Measurements from ENCODE around the gene DPF3. TPM values are rescaled to one million over a fixed set of nuclear protein-coding genes. Genes with fewer than 3 reads are reported as not detected.

Gene DPF3
- polyA plus RNA-seq, 4 donors: 1.0 to 2.4 (median 1.5) TPM

GRCh38 chr14:72736786-72737559, 156.9 kb downstream of the DPF3 start:
- Histone ChIP-seq H3K9me3 (ENCODE audit: control insufficient read depth in 2 of 2, insufficient read depth in 1 of 2, low read depth in 1 of 2, low read length in 1 of 2) (no peaks in the 10 kb centered on the region), H3K27me3 (ENCODE audit: control insufficient read depth in 3 of 3, insufficient read depth in 3 of 3, low read length in 3 of 3) (no peaks in the 10 kb centered on the region), H3K4me3 (ENCODE audit: low read depth in 1 of 3, low read length in 3 of 3) (no peak overlapping the region), H3K27ac (ENCODE audit: low read depth in 1 of 3, low read length in 2 of 3) (no peak overlapping the region), H3K36me3 (ENCODE audit: control insufficient read depth in 3 of 3, insufficient read depth in 2 of 3, low read depth in 1 of 3, low read length in 3 of 3) (no peaks in the 10 kb centered on the region), H3K4me1 (ENCODE audit: control insufficient read depth in 3 of 3, insufficient read depth in 2 of 3, low read depth in 1 of 3, low read length in 2 of 3) (no peaks in the 10 kb centered on the region)
- no peak for FAIRE-seq
- WGBS, 3 donors: 70 to 88% (median 84%) methylated on average over 14 of the region's 14 CpGs
- no peak for DNase-seq

DNA sequence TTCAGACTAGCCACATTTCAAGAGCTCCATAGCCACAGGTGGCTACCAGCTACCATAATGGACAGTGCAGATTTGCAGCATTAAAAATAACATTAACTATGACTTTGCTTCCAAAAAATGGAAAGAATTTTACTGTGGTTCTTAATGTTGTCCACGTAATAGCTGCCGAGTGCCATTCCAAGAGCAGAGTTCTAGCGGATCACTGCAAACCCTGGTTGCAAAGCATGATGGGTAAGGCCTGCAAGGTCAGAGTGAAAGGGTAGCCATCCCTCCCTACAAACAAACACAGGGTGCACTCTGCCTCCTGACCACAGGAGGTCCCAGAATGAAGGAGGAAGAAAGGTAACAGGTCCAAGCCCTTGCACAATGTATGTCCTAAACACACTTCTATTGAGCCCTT, 157.6 kb downstream of the DPF3 start:
- DNase-seq: peak in 1 of 2 donors; percentile 13
- Histone ChIP-seq H3K9me3 (ENCODE audit: control insufficient read depth in 2 of 2, insufficient read depth in 1 of 2, low read depth in 1 of 2, low read length in 1 of 2) (no peaks in the 10 kb centered on the region), H3K4me1 (ENCODE audit: control insufficient read depth in 3 of 3, insufficient read depth in 2 of 3, low read depth in 1 of 3, low read length in 2 of 3) (no peaks in the 10 kb centered on the region), H3K27me3 (ENCODE audit: control insufficient read depth in 3 of 3, insufficient read depth in 3 of 3, low read length in 3 of 3) (no peaks in the 10 kb centered on the region), H3K27ac (ENCODE audit: low read depth in 1 of 3, low read length in 2 of 3) (no peak overlapping the region), H3K36me3 (ENCODE audit: control insufficient read depth in 3 of 3, insufficient read depth in 2 of 3, low read depth in 1 of 3, low read length in 3 of 3) (peaks cover 0 to 2% (median 0%) of the 10 kb centered on the region in 3 donors), H3K4me3 (ENCODE audit: low read depth in 1 of 3, low read length in 3 of 3) (no peak overlapping the region)
- 70 to 95% (median 91%) methylated on average over 3 of the region's 3 CpGs for WGBS, 3 donors
- FAIRE-seq: no peak

DNA sequence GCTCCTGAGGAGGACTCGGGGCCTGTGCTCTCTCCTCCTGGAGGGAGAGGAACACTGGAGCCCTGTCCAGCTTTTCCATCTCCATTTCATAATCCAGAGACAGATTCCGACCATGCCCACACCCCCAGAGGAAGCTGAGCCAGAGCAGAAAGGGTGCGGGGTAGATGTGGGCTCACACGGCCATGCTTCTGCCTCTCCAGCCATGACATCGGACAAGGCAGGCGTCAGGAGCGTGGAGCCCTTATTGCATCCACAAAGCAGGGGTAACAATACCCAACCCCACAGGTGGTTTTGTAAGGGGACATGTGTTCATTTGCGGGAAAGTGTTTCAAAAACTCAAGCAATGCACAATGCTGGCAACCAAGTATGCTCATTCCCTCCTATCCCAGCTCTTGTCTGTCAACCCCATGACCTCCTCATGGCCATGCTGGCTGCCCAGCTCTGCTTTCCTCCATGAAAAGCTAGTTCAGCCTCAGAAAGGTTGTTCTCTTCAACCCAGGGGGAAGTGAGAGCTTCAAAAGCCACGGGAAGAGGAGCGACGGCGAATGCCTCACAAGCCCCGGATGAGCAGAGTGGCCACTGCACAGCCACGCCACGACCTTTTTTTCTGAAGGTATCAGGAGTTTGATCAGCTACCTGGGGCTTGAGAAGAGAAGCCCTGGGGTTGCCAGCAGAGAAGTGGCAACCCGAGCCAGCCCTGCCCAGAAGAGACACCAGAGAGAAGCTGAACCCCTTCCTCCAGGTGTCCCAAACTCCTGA, 161.7 kb downstream of the DPF3 start:
- no peak for FAIRE-seq
- WGBS, 3 donors: 84 to 88% (median 84%) methylated on average over 16 of the region's 16 CpGs

DNA sequence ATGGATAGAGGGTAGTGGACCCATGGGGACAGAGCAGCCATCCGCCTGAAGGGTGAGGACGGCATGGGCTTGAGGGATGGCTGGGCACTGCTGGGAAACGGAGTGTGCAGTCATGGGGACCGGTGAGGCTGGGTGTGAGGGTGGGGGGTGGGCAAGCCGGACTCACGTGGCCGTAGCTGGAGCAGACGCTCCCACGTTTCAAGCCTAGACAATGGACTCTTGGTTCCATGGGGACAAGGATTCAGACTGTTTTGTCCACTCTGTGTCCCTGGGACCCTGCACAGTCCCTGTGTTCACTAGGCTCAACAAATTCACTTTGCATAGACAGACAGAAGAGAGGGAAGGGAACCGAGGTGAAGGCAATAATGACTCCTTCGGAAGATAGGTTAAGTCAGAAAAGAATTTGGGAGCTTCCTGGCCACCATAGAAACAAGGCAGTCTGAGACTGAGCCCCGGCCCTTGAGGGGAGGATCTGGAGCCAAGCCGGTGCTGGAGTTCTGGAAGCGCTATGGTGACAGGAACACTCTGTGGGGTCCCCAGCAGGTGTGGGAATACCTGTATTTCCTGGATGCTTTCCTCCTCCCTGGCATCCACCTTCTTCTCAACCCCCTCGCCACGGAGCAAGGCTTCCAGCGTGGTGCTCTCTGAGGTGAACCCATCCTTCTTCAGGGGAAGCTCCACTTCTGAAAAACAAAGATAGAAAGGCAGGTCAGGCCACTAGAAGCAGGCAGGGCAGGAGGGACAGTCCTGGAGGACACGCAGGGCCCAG, 162.5 kb downstream of the DPF3 start:
- WGBS, 3 donors: 90 to 93% (median 90%) methylated on average over 18 of the region's 18 CpGs
- Histone ChIP-seq H3K4me3 (ENCODE audit: low read depth in 1 of 3, low read length in 3 of 3) (no peak overlapping the region), H3K27ac (ENCODE audit: low read depth in 1 of 3, low read length in 2 of 3) (no peak overlapping the region), H3K9me3 (ENCODE audit: control insufficient read depth in 2 of 2, insufficient read depth in 1 of 2, low read depth in 1 of 2, low read length in 1 of 2) (no peaks in the 10 kb centered on the region), H3K36me3 (ENCODE audit: control insufficient read depth in 3 of 3, insufficient read depth in 2 of 3, low read depth in 1 of 3, low read length in 3 of 3) (peaks cover 0 to 4% (median 0%) of the 10 kb centered on the region in 3 donors), H3K4me1 (ENCODE audit: control insufficient read depth in 3 of 3, insufficient read depth in 2 of 3, low read depth in 1 of 3, low read length in 2 of 3) (no peaks in the 10 kb centered on the region), H3K27me3 (ENCODE audit: control insufficient read depth in 3 of 3, insufficient read depth in 3 of 3, low read length in 3 of 3) (no peaks in the 10 kb centered on the region)
- FAIRE-seq (no peak), DNase-seq (no peak)

More for the DNA sequence above, 161.7 kb downstream of the DPF3 start:
- Histone ChIP-seq H3K27me3 (ENCODE audit: control insufficient read depth in 3 of 3, insufficient read depth in 3 of 3, low read length in 3 of 3) (no peaks in the 10 kb centered on the region), H3K4me1 (ENCODE audit: control insufficient read depth in 3 of 3, insufficient read depth in 2 of 3, low read depth in 1 of 3, low read length in 2 of 3) (no peaks in the 10 kb centered on the region), H3K36me3 (ENCODE audit: control insufficient read depth in 3 of 3, insufficient read depth in 2 of 3, low read depth in 1 of 3, low read length in 3 of 3) (peaks cover 0 to 4% (median 0%) of the 10 kb centered on the region in 3 donors), H3K9me3 (ENCODE audit: control insufficient read depth in 2 of 2, insufficient read depth in 1 of 2, low read depth in 1 of 2, low read length in 1 of 2) (no peaks in the 10 kb centered on the region), H3K4me3 (ENCODE audit: low read depth in 1 of 3, low read length in 3 of 3) (no peak overlapping the region), H3K27ac (ENCODE audit: low read depth in 1 of 3, low read length in 2 of 3) (no peak overlapping the region)
- no peak for DNase-seq

- WGBS, 3 donors: 96 to 99% (median 98%) methylated on average over 4 of the region's 4 CpGs
- peaks cover 0 to 4% (median 0%) of the 10 kb centered on the region in 3 donors for H3K36me3 ChIP-seq (ENCODE audit: control insufficient read depth in 3 of 3, insufficient read depth in 2 of 3, low read depth in 1 of 3, low read length in 3 of 3)
- H3K4me1 ChIP-seq (ENCODE audit: control insufficient read depth in 3 of 3, insufficient read depth in 2 of 3, low read depth in 1 of 3, low read length in 2 of 3): no peaks in the 10 kb centered on the region
- H3K4me3 ChIP-seq (ENCODE audit: low read depth in 1 of 3, low read length in 3 of 3): no peak overlapping the region
- H3K27ac ChIP-seq (ENCODE audit: low read depth in 1 of 3, low read length in 2 of 3): no peak overlapping the region
- no peaks in the 10 kb centered on the region for H3K9me3 ChIP-seq (ENCODE audit: control insufficient read depth in 2 of 2, insufficient read depth in 1 of 2, low read depth in 1 of 2, low read length in 1 of 2)
- FAIRE-seq: no peak
- no peak for DNase-seq
- no peaks in the 10 kb centered on the region for H3K27me3 ChIP-seq (ENCODE audit: control insufficient read depth in 3 of 3, insufficient read depth in 3 of 3, low read length in 3 of 3)
Observed at GRCh38 chr14:72730468-72730867, 163.4 kb downstream of the DPF3 start.

GRCh38 chr14:72726444-72726843, 167.5 kb downstream of the DPF3 start:
- H3K27ac ChIP-seq (ENCODE audit: low read depth in 1 of 3, low read length in 2 of 3): peak overlapping the region in 1 of 3 donors; percentile 36
- H3K27me3 ChIP-seq (ENCODE audit: control insufficient read depth in 3 of 3, insufficient read depth in 3 of 3, low read length in 3 of 3): no peaks in the 10 kb centered on the region
- H3K36me3 ChIP-seq (ENCODE audit: control insufficient read depth in 3 of 3, insufficient read depth in 2 of 3, low read depth in 1 of 3, low read length in 3 of 3): peaks cover 0 to 3% (median 0%) of the 10 kb centered on the region in 3 donors
- FAIRE-seq (no peak), DNase-seq (peak in 1 of 2 donors; percentile 14)
- peaks cover 0 to 3% (median 0%) of the 10 kb centered on the region in 3 donors for H3K4me1 ChIP-seq (ENCODE audit: control insufficient read depth in 3 of 3, insufficient read depth in 2 of 3, low read depth in 1 of 3, low read length in 2 of 3)
- 60 to 81% (median 75%) methylated on average over 9 of the region's 9 CpGs for WGBS, 3 donors
- H3K4me3 ChIP-seq (ENCODE audit: low read depth in 1 of 3, low read length in 3 of 3): no peak overlapping the region
- no peaks in the 10 kb centered on the region for H3K9me3 ChIP-seq (ENCODE audit: control insufficient read depth in 2 of 2, insufficient read depth in 1 of 2, low read depth in 1 of 2, low read length in 1 of 2)

DNA sequence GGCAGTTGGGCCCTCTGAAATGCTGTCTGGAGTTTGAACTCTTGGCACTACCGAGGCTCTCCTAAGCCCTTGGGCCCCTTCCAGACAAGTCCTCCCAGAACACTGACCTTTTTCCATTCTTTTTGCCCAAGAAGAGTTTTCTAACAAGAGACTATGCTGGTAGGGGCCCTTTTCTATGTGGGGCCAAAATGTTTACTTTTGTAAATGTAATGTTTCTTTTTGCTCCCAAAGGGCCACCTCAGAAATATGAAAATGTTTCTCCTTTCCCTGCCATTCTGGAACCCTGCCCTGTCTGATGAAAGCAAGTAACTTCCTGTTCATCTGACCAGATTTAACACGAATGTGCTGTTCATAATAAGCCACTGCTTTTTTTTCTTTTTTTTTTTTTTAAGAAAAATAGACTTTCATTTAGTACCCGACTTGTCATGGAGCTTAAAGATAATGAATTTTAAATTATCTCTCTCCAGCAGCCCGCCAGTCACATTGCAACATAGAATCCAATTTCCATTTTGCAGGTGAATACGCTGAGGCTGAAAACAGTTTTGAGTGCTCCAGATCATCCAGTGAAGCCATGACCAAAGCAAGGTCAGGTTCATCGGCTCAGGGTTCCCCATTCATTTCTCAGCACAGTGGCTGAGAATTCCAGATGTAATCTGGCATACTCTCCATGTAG, 169.9 kb downstream of the DPF3 start:
- Histone ChIP-seq H3K9me3 (ENCODE audit: control insufficient read depth in 2 of 2, insufficient read depth in 1 of 2, low read depth in 1 of 2, low read length in 1 of 2) (no peaks in the 10 kb centered on the region), H3K36me3 (ENCODE audit: control insufficient read depth in 3 of 3, insufficient read depth in 2 of 3, low read depth in 1 of 3, low read length in 3 of 3) (no peaks in the 10 kb centered on the region), H3K27ac (ENCODE audit: low read depth in 1 of 3, low read length in 2 of 3) (no peak overlapping the region), H3K4me1 (ENCODE audit: control insufficient read depth in 3 of 3, insufficient read depth in 2 of 3, low read depth in 1 of 3, low read length in 2 of 3) (peaks cover 0 to 3% (median 0%) of the 10 kb centered on the region in 3 donors), H3K27me3 (ENCODE audit: control insufficient read depth in 3 of 3, insufficient read depth in 3 of 3, low read length in 3 of 3) (no peaks in the 10 kb centered on the region), H3K4me3 (ENCODE audit: low read depth in 1 of 3, low read length in 3 of 3) (no peak overlapping the region)
- WGBS, 3 donors: 50 to 55% (median 54%) methylated on average over 6 of the region's 6 CpGs
- no peak for DNase-seq
- no peak for FAIRE-seq

Measured in small intestine (tissue), 7 donors.